HEK293 (cell line): ENCODE results near the gene LGALS7.
"Not testable (repeated sequence)": the region's sequence is repeated elsewhere in the genome, so short reads cannot be mapped to it uniquely, and the experiment has no call there.

Source experiments
- CTCF ChIA-PET: fragments of 350-600 bp; formaldehyde crosslinking; extraction: SDS; loops from one replicate; lab custom pipeline; 2021; ENCODE audit warnings: antibody characterized with exemption; lab: Yijun Ruan, JAX
- POLR2A ChIA-PET: fragments of 300-600 bp; formaldehyde crosslinking; extraction: SDS; loops from one replicate; lab custom pipeline; 2020; ENCODE audit warnings: antibody characterized with exemption, inconsistent platforms; lab: Yijun Ruan, JAX
- H3K27ac ChIP-seq: fragments of 200-500 bp; sonication (Bioruptor generic); 2 replicates; pipeline ENCODE4 v1.5.1; 2014; ENCODE audit warnings: low read depth, low read length, control low read depth, inconsistent platforms; ENCODE audit errors: extremely low read depth
- H3K36me3 ChIP-seq, 2 experiments: fragments of 200-500 bp in 1 of 2; sonication (Bioruptor generic) in 1 of 2; 1 replicate in 1 of 2; 2 replicates in 1 of 2; pipeline ENCODE4 v1.5.1; 2014 to 2017; ENCODE audit warnings: inconsistent platforms in 2 of 2, low read length in 2 of 2; ENCODE audit not compliant: control insufficient read depth in 2 of 2, insufficient read depth in 1 of 2
- H3K4me1 ChIP-seq: fragments of 200-500 bp; sonication (Bioruptor generic); 2 replicates; pipeline ENCODE4 v1.5.1; 2014; ENCODE audit warnings: mild to moderate bottlenecking, low read length, inconsistent platforms; ENCODE audit not compliant: control insufficient read depth, insufficient read depth
- H3K4me3 ChIP-seq: 2 replicates; pipeline ENCODE4 v1.5.1; 2011; ENCODE audit warnings: low read depth, mild to moderate bottlenecking, control low read depth, low read length, moderate library complexity
- H3K9me3 ChIP-seq: fragments of 200-500 bp; sonication (Bioruptor generic); 2 replicates; pipeline ENCODE4 v1.5.1; 2014; ENCODE audit warnings: low read depth, low read length, inconsistent platforms; ENCODE audit not compliant: control insufficient read depth, insufficient read depth
- GFI1B ChIP-seq: fragments of 450-650 bp; formaldehyde crosslinking; IDR thresholded peaks from 2 replicates; pipeline ENCODE4 v1.5.1; 2016; ENCODE audit warnings: missing biosample characterization, missing genetic modification characterization
- KLF17 ChIP-seq: fragments of 450-650 bp; formaldehyde crosslinking; IDR thresholded peaks from 2 replicates; pipeline ENCODE4 v1.5.1; 2016; ENCODE audit warnings: missing biosample characterization, missing genetic modification characterization
- KLF7 ChIP-seq: fragments of 450-650 bp; formaldehyde crosslinking; IDR thresholded peaks from 2 replicates; pipeline ENCODE4 v1.5.1; 2016; ENCODE audit warnings: missing biosample characterization, missing genetic modification characterization, borderline replicate concordance
- PRDM10 ChIP-seq: fragments of 450-650 bp; formaldehyde crosslinking; IDR thresholded peaks from 2 replicates; pipeline ENCODE4 v1.5.1; 2016; ENCODE audit warnings: missing biosample characterization, missing genetic modification characterization
- ZBTB10 ChIP-seq: fragments of 450-650 bp; formaldehyde crosslinking; IDR thresholded peaks from 2 replicates; pipeline ENCODE4 v1.5.1; 2016; ENCODE audit warnings: missing biosample characterization, missing genetic modification characterization
- ZBTB17 ChIP-seq: fragments of 450-650 bp; formaldehyde crosslinking; IDR thresholded peaks from 2 replicates; pipeline ENCODE4 v1.5.1; 2016; ENCODE audit warnings: missing biosample characterization, missing genetic modification characterization
- ZNF114 ChIP-seq: fragments of 450-650 bp; formaldehyde crosslinking; IDR thresholded peaks from 2 replicates; pipeline ENCODE4 v1.5.0; 2017; ENCODE audit warnings: missing biosample characterization, missing genetic modification characterization
- ZNF140 ChIP-seq: fragments of 450-650 bp; formaldehyde crosslinking; IDR thresholded peaks from 2 replicates; pipeline ENCODE4 v1.5.1; 2016; ENCODE audit warnings: missing biosample characterization, missing genetic modification characterization
- ZNF561 ChIP-seq: fragments of 450-650 bp; IDR thresholded peaks from 2 replicates; pipeline ENCODE4 v1.5.1; 2018; ENCODE audit warnings: missing biosample characterization, missing genetic modification characterization, borderline replicate concordance
- ZNF621 ChIP-seq: fragments of 450-650 bp; formaldehyde crosslinking; IDR thresholded peaks from 2 replicates; pipeline ENCODE4 v1.5.1; 2017; ENCODE audit warnings: missing biosample characterization, missing genetic modification characterization
- ZSCAN5A ChIP-seq: fragments of 450-650 bp; formaldehyde crosslinking; IDR thresholded peaks from 2 replicates; pipeline ENCODE4 v1.5.1; 2016; ENCODE audit warnings: missing biosample characterization, missing genetic modification characterization

The LGALS7 gene

GRCh38 chr19:38800577-38801347, 27.4 kb upstream of the LGALS7 start (continued):
- TF ChIP-seq PRDM10 (tag by site-specific recombination) (no peak), KLF17 (no peak), ZBTB10 (tag by site-specific recombination) (peak; percentile 51)
- TF ChIP-seq, all 188 proteins: peak for 24

GRCh38 chr19:38799104-38799503, 25.8 kb upstream of the LGALS7 start:
- Histone ChIP-seq H3K27ac (no peak overlapping the region), H3K4me1 (no peaks in the 10 kb centered on the region), H3K36me3 (no peaks in the 10 kb centered on the region; a peak in 1 of 3 replicates), H3K9me3 (no peaks in the 10 kb centered on the region; the same call in 1 of the 2 replicates), H3K4me3 (no peak overlapping the region)
- ChIA-PET CTCF (interaction anchor here (0.5 kb wide), 1 partner anchor 281 kb away, joined by 3 read pairs; no protein-coding TSS in a partner anchor), POLR2A (no interaction called here)
- TF ChIP-seq ZNF621 (tag by site-specific recombination): no peak
- TF ChIP-seq ZSCAN5A (tag by site-specific recombination): no peak
- no peak for TF ChIP-seq ZNF140 (tag by site-specific recombination)
- no peak for TF ChIP-seq ZNF561
- TF ChIP-seq GFI1B (tag by site-specific recombination): no peak
- no peak for TF ChIP-seq KLF7 (tag by site-specific recombination)
- TF ChIP-seq ZNF114 (tag by site-specific recombination): no peak
- TF ChIP-seq ZBTB17 (tag by site-specific recombination): no peak

GRCh38 chr19:38797781-38798180, 24.5 kb upstream of the LGALS7 start:
- CTCF ChIA-PET, H3K27ac ChIP-seq, H3K4me3 ChIP-seq, H3K9me3 ChIP-seq, POLR2A ChIA-PET, H3K4me1 ChIP-seq, H3K36me3 ChIP-seq: not testable (repeated sequence)
